A673 (cell line): Measurements from ENCODE around the gene CARTPT. TPM values are rescaled to one million over a fixed set of nuclear protein-coding genes. Genes with fewer than 3 reads are reported as not detected.

Experiments used
- BruUV-seq: library from RNA; stranded (reverse); fragments of 400-500 nt; replicated peaks from 2 replicates; lab custom pipeline; 2021; lab: Mats Ljungman, UMichigan
- CTCF ChIA-PET: fragments of 300-600 bp; sonication (Branson Sonifier 250); formaldehyde crosslinking; loops from one replicate; lab custom pipeline; 2022; ENCODE audit warnings: antibody characterized with exemption; lab: Charles Lee
- POLR2A ChIA-PET: fragments of 300-600 bp; sonication (Branson Sonifier 250); formaldehyde crosslinking; loops from one replicate; lab custom pipeline; 2022; ENCODE audit warnings: antibody characterized with exemption; ENCODE audit not compliant: low non-redundant PET; lab: Charles Lee
- DNase-seq: peaks from one replicate; pipeline ENCODE4 v3.0.0-alpha.2; 2015; ENCODE audit warnings: low spot score
- H3K27ac ChIP-seq: fragments of 200-600 bp; sonication (generic); 2 replicates; pipeline ENCODE4 v1.5.1; 2016; ENCODE audit warnings: mixed run types, low read depth, mild to moderate bottlenecking, mixed read lengths, antibody characterized with exemption, low read length; ENCODE audit not compliant: poor library complexity, severe bottlenecking
- H3K27me3 ChIP-seq: fragments of 200-600 bp; sonication (generic); replicated peaks from 2 replicates; pipeline ENCODE4 v1.6.1; 2017; ENCODE audit warnings: mixed run types, low read depth, mild to moderate bottlenecking, mixed read lengths, antibody characterized with exemption, low read length; ENCODE audit not compliant: insufficient read depth, poor library complexity
- H3K36me3 ChIP-seq: fragments of 200-600 bp; sonication (generic); 2 replicates; pipeline ENCODE4 v1.6.1; 2016; ENCODE audit warnings: mixed run types, mild to moderate bottlenecking, mixed read lengths, antibody characterized with exemption, low read length; ENCODE audit not compliant: insufficient read depth, poor library complexity, severe bottlenecking
- H3K4me1 ChIP-seq: fragments of 200-600 bp; sonication (generic); 2 replicates; pipeline ENCODE4 v1.6.1; 2017; ENCODE audit warnings: mixed run types, mild to moderate bottlenecking, mixed read lengths, antibody characterized with exemption, low read length; ENCODE audit not compliant: insufficient read depth, poor library complexity, severe bottlenecking
- H3K4me3 ChIP-seq: fragments of 200-600 bp; sonication (generic); 2 replicates; pipeline ENCODE4 v1.5.1; 2016; ENCODE audit warnings: low read depth, mixed run types, mild to moderate bottlenecking, mixed read lengths, low read length; ENCODE audit not compliant: poor library complexity, severe bottlenecking
- H3K9me3 ChIP-seq: fragments of 200-600 bp; sonication (generic); 2 replicates; pipeline ENCODE4 v1.6.1; 2016; ENCODE audit warnings: mixed run types, low read depth, mild to moderate bottlenecking, mixed read lengths, antibody characterized with exemption, low read length; ENCODE audit not compliant: poor library complexity, severe bottlenecking
- EZH2 ChIP-seq: fragments of 200-600 bp; sonication (generic); IDR thresholded peaks from 2 replicates; pipeline ENCODE4 v1.6.1; 2017; ENCODE audit warnings: borderline replicate concordance, low read depth, mild to moderate bottlenecking, mixed read lengths, antibody characterized with exemption, low read length; ENCODE audit not compliant: poor library complexity, severe bottlenecking
- intact Hi-C: fragments of 100-400 bp; cut with micrococcal nuclease; formaldehyde crosslinking; loops from one replicate; pipeline ENCODE4 v1.10.0; 2022; ENCODE audit not compliant: unreplicated experiment
- total RNA-seq: library from RNA; stranded (reverse); gene quantifications from 2 replicates; pipeline ENCODE4 v1.2.3, GENCODE V29; 2021
- TF ChIP-seq, protein P1 (sequence below): fragments of 300-800, 200-600 bp; sonication (generic); conservative IDR thresholded peaks from 2 replicates; pipeline ENCODE4 v1.5.1; 2017; ENCODE audit warnings: low read depth, mild to moderate bottlenecking, antibody characterized with exemption, low read length, moderate library complexity, mixed read lengths

CARTPT gene
- total RNA-seq, 1 experiment from 2014 or later: not detected

DNA sequence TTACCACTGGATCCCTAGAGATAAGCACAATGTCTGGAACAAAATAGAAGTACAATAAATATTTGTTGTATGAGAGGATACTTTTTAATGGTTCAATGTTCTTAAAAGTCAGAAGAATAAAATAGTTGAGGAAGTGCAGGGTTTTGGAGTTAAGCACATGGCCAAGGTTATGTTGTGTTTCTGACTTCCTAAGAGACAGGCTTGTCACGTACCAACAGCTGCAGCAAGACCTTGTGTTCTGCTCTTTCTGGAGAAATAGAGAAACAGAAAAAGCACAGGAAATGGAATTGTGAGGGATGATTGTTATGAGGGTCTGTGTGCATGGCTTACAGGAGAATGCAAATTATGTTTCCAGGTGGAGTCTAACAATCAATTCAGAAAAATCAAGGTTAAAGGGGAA lies 12.9 kb downstream of the CARTPT start:
- H3K4me1 ChIP-seq: no peaks in the 10 kb centered on the region
- no peak for TF ChIP-seq EZH2
- TF ChIP-seq, protein P1, sequence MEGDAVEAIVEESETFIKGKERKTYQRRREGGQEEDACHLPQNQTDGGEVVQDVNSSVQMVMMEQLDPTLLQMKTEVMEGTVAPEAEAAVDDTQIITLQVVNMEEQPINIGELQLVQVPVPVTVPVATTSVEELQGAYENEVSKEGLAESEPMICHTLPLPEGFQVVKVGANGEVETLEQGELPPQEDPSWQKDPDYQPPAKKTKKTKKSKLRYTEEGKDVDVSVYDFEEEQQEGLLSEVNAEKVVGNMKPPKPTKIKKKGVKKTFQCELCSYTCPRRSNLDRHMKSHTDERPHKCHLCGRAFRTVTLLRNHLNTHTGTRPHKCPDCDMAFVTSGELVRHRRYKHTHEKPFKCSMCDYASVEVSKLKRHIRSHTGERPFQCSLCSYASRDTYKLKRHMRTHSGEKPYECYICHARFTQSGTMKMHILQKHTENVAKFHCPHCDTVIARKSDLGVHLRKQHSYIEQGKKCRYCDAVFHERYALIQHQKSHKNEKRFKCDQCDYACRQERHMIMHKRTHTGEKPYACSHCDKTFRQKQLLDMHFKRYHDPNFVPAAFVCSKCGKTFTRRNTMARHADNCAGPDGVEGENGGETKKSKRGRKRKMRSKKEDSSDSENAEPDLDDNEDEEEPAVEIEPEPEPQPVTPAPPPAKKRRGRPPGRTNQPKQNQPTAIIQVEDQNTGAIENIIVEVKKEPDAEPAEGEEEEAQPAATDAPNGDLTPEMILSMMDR: no peak
- CTCF ChIA-PET: no interaction called here
- no TSS peak for BruUV-seq
- H3K27me3 ChIP-seq: peaks cover 20% of the 10 kb centered on the region
- intact Hi-C loops: no loop called here
- DNase-seq: no peak
- H3K36me3 ChIP-seq: no peaks in the 10 kb centered on the region
- no peak overlapping the region for H3K27ac ChIP-seq
- H3K4me3 ChIP-seq: no peak overlapping the region
- H3K9me3 ChIP-seq: no peaks in the 10 kb centered on the region
- POLR2A ChIA-PET: no interaction called here

DNA sequence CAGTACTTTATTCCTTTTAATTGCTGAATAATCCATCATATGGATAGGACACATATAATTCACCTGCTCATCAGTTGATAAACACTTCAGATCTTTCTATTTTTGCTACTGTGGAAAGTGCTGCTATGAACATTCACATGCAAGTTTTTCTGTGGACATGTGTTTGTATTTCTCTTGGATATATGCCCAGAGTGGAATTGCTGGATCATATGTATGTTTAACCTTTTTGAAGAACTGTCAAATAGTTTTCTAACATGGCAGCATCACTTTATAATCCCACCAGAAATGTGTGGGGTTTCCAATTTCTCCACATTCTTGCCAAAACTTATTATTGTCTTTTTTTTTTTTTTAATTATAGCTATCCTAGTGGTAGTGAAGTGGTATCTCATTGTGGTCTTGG lies 15.1 kb downstream of the CARTPT start:
- ChIA-PET POLR2A (no interaction called here), CTCF (no interaction called here)
- no peak for DNase-seq
- H3K9me3 ChIP-seq: no peaks in the 10 kb centered on the region
- no peak overlapping the region for H3K4me3 ChIP-seq
- H3K27ac ChIP-seq: no peak overlapping the region
- no peak for TF ChIP-seq EZH2
- TF ChIP-seq, protein P1: no peak
- peaks cover under 1% of the 10 kb centered on the region for H3K27me3 ChIP-seq
- intact Hi-C loops: no loop called here
- BruUV-seq: no TSS peak
- no peaks in the 10 kb centered on the region for H3K4me1 ChIP-seq
- no peaks in the 10 kb centered on the region for H3K36me3 ChIP-seq

DNA sequence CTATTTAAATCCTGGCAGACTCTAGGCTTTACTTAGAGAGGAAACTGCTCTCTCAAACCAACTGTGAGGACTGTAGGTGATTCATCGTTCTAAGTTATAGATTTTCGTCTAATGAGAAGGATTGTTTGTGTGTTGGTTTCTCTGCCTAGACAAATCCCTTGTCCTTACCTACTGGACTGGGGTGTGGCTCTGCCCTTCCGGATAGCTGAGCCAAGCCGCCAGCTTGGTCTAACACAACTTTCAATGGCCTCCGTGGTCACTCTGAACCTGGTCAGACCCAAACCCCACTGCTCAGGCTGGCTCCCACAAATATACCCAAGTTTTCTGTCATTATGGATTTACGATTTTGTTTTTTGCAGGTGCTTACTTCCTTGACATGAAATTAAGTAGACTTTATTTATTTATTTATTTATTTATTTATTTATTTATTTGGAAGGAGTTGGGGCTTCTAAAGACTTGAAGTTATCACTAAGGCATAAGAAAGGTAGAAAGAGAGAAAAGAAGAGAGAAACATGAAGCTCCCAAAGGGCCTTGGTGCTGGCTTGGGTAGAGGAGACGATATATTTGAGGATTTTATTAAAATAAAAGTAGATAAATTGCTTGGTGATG lies 19.0 kb downstream of the CARTPT start:
- intact Hi-C loops: no loop called here
- no peaks in the 10 kb centered on the region for H3K4me1 ChIP-seq
- H3K4me3 ChIP-seq: no peak overlapping the region
- H3K27ac ChIP-seq: no peak overlapping the region
- H3K9me3 ChIP-seq: no peaks in the 10 kb centered on the region
- CTCF ChIA-PET: no interaction called here
- no peak for DNase-seq
- H3K27me3 ChIP-seq: no peaks in the 10 kb centered on the region
- POLR2A ChIA-PET: no interaction called here
- BruUV-seq: no TSS peak
- TF ChIP-seq EZH2: no peak
- TF ChIP-seq, protein P1: no peak
- no peaks in the 10 kb centered on the region for H3K36me3 ChIP-seq
